T-helper 1 cell treated with Interleukin-12 subunit alpha and Interleukin-12 subunit beta and Interleukin-4 antibody, amounts not matched to agents 30 ng/mL and 1 ng/mL, for 36 hours (primary cell): ENCODE data around the gene MAP3K19. TPM values are rescaled to one million over a fixed set of nuclear protein-coding genes. Genes with fewer than 3 reads are reported as not detected.

ENCODE experiments used
- intact Hi-C: fragments of 100-400 bp; cut with micrococcal nuclease; formaldehyde crosslinking; loops from one replicate; pipeline ENCODE4 v1.15.1; 2024
- total RNA-seq: library from RNA; stranded (reverse); gene quantifications from 2 replicates; pipeline ENCODE4 v1.2.3, GENCODE V29; 2022

The MAP3K19 gene
- total RNA-seq, 1 donor from 2014 or later: not detected

GRCh38 chr2:134934150-134934549, 113.1 kb downstream of the MAP3K19 start:
- intact Hi-C loops: no loop called here

DNA sequence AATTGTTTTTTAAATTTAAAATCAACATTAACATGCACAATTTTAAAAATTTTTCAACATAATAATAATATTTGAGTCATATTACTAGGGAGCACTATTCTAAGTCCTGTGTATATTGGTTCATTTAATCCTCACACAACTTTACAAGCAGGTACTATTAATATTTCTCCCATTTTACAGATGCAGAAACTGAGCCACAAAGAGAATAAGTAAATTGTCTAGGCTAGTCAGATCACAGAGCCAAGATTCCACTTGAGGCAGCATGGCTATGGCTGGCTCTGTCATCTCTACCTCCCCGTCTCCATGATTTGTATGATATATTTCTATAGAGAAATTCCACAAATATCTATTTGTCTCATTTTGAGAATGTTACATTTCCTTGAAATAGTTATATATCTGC, 113.5 kb downstream of the MAP3K19 start:
- intact Hi-C loops: no loop called here

GRCh38 chr2:134932864-134933526, 114.3 kb downstream of the MAP3K19 start:
- intact Hi-C loops: no loop called here

GRCh38 chr2:134927195-134927594, 120.1 kb downstream of the MAP3K19 start:
- intact Hi-C loops: loop anchor here (2.0 kb wide), 1 partner anchor 14 kb away; no protein-coding TSS in a partner anchor

DNA sequence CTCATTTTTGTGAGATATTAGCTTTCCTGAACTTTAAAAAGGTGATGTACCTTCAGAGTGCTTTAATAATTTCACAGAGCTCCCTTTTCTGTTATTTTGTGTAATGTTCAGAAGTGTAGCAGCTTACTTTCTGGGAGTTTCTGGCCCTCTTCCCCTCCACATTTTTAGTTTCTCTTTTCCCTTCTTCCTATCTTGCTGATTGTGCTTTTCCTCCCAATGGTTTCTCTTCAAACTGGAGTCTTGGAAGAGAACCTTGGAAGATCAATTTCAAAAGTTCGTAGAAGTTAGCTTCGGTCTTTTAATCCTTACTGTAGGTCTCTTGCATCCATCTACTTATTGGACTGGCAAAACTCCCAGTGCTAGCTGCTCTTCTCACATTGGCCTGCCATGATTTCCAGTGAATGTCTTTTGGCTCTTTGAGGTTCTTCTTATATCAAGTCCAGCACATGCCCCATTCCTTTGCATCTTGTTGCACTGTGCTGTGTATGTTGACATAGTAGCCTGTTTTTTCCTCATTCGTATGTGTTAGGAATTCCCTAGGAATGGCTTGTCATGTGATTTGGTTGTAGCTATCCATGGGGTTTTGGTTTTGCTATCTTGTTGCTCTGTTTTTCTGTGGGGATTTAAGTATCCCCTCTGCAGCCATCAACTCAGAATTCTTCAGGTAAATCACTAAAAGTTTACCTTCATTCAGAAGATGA, 120.9 kb downstream of the MAP3K19 start:
- intact Hi-C loops: loop anchor here (2.0 kb wide), 1 partner anchor 14 kb away; no protein-coding TSS in a partner anchor

GRCh38 chr2:134924912-134925311, 122.3 kb downstream of the MAP3K19 start:
- intact Hi-C loops: no loop called here

- intact Hi-C loops: loop anchor here (1.0 to 2.0 kb wide), 5 partner anchors 249 to 1408 kb away; no protein-coding TSS in a partner anchor
Measured at GRCh38 chr2:134919341-134920210, 127.7 kb downstream of the MAP3K19 start.

DNA sequence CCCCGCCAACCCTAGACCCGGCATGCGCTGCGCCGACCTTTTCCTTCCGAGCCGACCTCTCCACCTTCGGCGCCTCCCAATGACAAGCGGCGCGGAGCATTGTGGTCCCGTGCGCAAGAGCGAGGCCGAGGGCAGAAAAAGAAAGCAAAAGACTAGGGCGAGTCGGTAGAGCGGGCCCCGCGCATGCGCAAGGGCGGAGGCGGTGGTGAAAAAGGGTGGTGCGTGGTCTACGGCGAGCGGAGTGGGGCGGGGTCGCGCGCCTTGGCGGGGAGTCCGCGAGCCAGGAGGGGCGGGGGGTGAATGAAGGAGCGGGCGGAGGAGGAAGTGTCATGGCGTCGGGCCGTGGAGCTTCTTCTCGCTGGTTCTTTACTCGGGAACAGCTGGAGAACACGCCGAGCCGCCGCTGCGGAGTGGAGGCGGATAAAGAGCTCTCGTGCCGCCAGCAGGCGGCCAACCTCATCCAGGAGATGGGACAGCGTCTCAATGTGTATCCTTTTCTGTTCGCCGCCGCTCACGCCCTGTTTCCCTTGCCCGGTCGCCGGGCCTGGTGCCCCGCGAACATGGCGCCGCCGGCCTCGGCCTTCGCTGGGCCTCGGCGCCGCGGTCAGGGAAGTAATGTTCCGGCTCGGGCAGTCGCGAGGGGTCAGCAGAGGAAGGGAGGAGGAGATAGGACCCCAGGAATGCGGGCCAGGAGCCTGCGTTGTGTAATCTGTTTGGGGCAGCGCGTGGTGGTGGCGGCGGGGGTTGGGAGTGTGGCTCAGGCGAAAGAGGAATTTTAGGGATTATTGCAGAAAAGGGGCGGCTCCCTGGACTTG, 128.5 kb downstream of the MAP3K19 start, which contains the start of gene CCNT2:
CCNT2 (plus strand) TSS at position 297 of the 815 bp plus-strand sequence; CDS start at position 330, 33 bp downstream.
- intact Hi-C loops: loop anchor here (1.0 to 2.0 kb wide), 14 partner anchors 134 to 1466 kb away; partner anchors contain the start of genes DARS1, MCM6, RAB3GAP1 and UBXN4

- intact Hi-C loops: loop anchor here (1.0 to 2.0 kb wide), 14 partner anchors 134 to 1466 kb away; partner anchors contain the start of genes DARS1, MCM6, RAB3GAP1 and UBXN4
Measured at GRCh38 chr2:134917888-134918525, 129.2 kb downstream of the MAP3K19 start.

DNA sequence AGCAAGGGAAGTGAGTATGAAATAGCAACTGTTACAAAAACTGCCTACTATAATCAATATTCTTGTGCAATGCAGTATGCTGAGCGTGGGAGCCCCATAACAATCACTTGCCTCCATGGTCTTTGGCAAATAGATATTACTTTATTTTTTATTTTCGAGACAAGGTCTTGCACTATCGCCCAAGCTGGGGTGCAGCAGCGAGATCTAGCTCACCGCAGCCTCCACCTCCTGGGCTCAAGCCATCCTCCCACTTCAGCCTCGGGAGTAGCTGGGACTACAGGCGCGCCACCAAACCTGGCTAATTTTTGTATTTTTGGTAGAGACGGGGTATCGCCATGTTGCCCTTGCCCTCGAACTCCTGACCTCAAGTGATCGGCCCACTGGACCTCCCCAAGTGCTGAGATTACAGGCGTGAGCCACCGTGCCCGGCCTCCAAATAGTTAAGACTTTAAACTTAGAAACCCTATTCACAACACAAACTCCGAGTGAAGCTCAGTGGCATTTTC, 129.8 kb downstream of the MAP3K19 start:
- intact Hi-C loops: loop anchor here (1.0 kb wide), 1 partner anchor 134 kb away; no protein-coding TSS in a partner anchor

Other genes with a start within 250 kb of the MAP3K19 start
- gene ACMSD, start 208.8 kb downstream of the MAP3K19 start, total RNA-seq: not detected in 2 replicates
- 46.6 and 49.7 TPM in 2 replicates for gene CCNT2, start 128.6 kb downstream of the MAP3K19 start, total RNA-seq
- gene RAB3GAP1, start 4.8 kb upstream of the MAP3K19 start, total RNA-seq: 20.8 and 27.1 TPM in 2 replicates